Fibroblast of pulmonary artery (primary cell): Measurements from ENCODE around the gene FBXO7.
A peak's percentile ranks its signal among the peaks of the same experiment; 100 is the strongest.

ENCODE experiments used
- DNase-seq: peaks from one replicate; pipeline ENCODE4 v3.0.0-alpha.2; 2010; ENCODE audit warnings: low read depth
- H3K4me3 ChIP-seq: replicated peaks from 2 replicates; pipeline ENCODE4 v1.5.1; 2011; ENCODE audit warnings: low read depth, mild to moderate bottlenecking, control low read depth, low read length, moderate library complexity
- CTCF ChIP-seq: IDR thresholded peaks from 2 replicates; pipeline ENCODE4 v1.5.1; 2011; ENCODE audit warnings: mild to moderate bottlenecking, control low read depth, low read length, inconsistent platforms; ENCODE audit errors: missing control alignments

The FBXO7 gene

GRCh38 chr22:32517488-32517887 is 42.9 kb downstream of the FBXO7 start:
- no peak overlapping the region for H3K4me3 ChIP-seq
- no peak for TF ChIP-seq CTCF
- DNase-seq = no peak

- no peak overlapping the region for H3K4me3 ChIP-seq
- DNase-seq = no peak
- TF ChIP-seq CTCF = no peak
Observed at GRCh38 chr22:32517921-32518320, 43.3 kb downstream of the FBXO7 start.

- DNase-seq = no peak
- H3K4me3 ChIP-seq = no peak overlapping the region
- TF ChIP-seq CTCF = no peak
Observed at GRCh38 chr22:32518381-32518780, 43.8 kb downstream of the FBXO7 start.

- no peak for DNase-seq
- peak; percentile 25 for TF ChIP-seq CTCF
Observed at GRCh38 chr22:32518848-32519247, 44.2 kb downstream of the FBXO7 start.

GRCh38 chr22:32520612-32521011 is 46.0 kb downstream of the FBXO7 start:
- TF ChIP-seq CTCF = no peak
- DNase-seq = no peak
- no peak overlapping the region for H3K4me3 ChIP-seq

More at GRCh38 chr22:32518848-32519247, 44.2 kb downstream of the FBXO7 start:
- H3K4me3 ChIP-seq = no peak overlapping the region

GRCh38 chr22:32522237-32522636 is 47.6 kb downstream of the FBXO7 start:
- no peak overlapping the region for H3K4me3 ChIP-seq
- TF ChIP-seq CTCF = no peak
- DNase-seq = no peak

- H3K4me3 ChIP-seq = no peak overlapping the region
- TF ChIP-seq CTCF = no peak
- no peak for DNase-seq
Observed at GRCh38 chr22:32527756-32528155, 53.1 kb downstream of the FBXO7 start.
